ENCODE results near the gene TNFAIP8. TPM values are rescaled to one million over a fixed set of nuclear protein-coding genes. Genes with fewer than 3 reads are reported as not detected.

The TNFAIP8 gene
- total and polyA plus RNA-seq, 10 of the 15 experiments (the other 5 are each of a cell fraction or from before 2014, with no cell fraction given) = 124 to 324 (median 177) TPM

- peak overlapping the region; percentile 78; the same call in 1 of the 2 replicates for H3K4me3 ChIP-seq
- H3K9ac ChIP-seq (ENCODE audit: control insufficient read depth, insufficient read depth, low read length) = peak overlapping the region; percentile 55
- peaks cover 61% of the 10 kb centered on the region for H3K4me1 ChIP-seq (ENCODE audit: control insufficient read depth, insufficient read depth, low read length)
- 0 out of 2 replicates have a peak, but pooled peaks have one; percentile 52 for TF ChIP-seq ZNF384 (IDR thresholded peaks at IDR 0.05; ENCODE audit: borderline replicate concordance, low read depth, low read length)
- TF ChIP-seq, protein P1, sequence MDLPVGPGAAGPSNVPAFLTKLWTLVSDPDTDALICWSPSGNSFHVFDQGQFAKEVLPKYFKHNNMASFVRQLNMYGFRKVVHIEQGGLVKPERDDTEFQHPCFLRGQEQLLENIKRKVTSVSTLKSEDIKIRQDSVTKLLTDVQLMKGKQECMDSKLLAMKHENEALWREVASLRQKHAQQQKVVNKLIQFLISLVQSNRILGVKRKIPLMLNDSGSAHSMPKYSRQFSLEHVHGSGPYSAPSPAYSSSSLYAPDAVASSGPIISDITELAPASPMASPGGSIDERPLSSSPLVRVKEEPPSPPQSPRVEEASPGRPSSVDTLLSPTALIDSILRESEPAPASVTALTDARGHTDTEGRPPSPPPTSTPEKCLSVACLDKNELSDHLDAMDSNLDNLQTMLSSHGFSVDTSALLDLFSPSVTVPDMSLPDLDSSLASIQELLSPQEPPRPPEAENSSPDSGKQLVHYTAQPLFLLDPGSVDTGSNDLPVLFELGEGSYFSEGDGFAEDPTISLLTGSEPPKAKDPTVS (IDR thresholded peaks at IDR 0.05; ENCODE audit: low read depth, low read length) = no peak
- no peak for ATAC-seq
- RAD21 ChIA-PET (ENCODE audit: unreplicated experiment) = interaction anchor here (0.6 to 18.7 kb wide), 12 partner anchors 16 to 101 kb away, joined by 3 to 501 read pairs (median 10); partner anchors contain the start of gene TNFAIP8
- POLR2A ChIA-PET = interaction anchor here (0.6 to 20.9 kb wide), 9 partner anchors 16 to 421 kb away, joined by 3 to 657 read pairs (median 7); partner anchors contain the start of gene TNFAIP8
- peak overlapping the region; percentile 99 for H3K4me2 ChIP-seq (ENCODE audit: control insufficient read depth, insufficient read depth)
- in situ Hi-C loops (cut with MboI) (no loop called here), intact Hi-C loops (cut with micrococcal nuclease; ENCODE audit: unreplicated experiment) (loop anchor here (5.0 to 10.0 kb wide), 2 partner anchors 267 to 315 kb away; partner anchors contain the start of gene DMXL1)
- FAIRE-seq = no peak
- H3K79me2 ChIP-seq (ENCODE audit: control insufficient read depth, insufficient read depth, low read length) = peaks cover 99% of the 10 kb centered on the region
- no peak overlapping the region for H2AFZ ChIP-seq (ENCODE audit: control insufficient read depth, low read depth, low read length)
- H3K27ac ChIP-seq (ENCODE audit: control insufficient read depth, insufficient read depth) = peak overlapping the region; percentile 100
- no TSS peak for BruUV-seq (replicated peaks)
- SMC1A ChIA-PET (ENCODE audit: uncharacterized antibody, unreplicated experiment) = interaction anchor here (0.7 to 34.8 kb wide), 13 partner anchors 13 to 310 kb away, joined by 3 to 1117 read pairs (median 6); partner anchors contain the start of gene TNFAIP8
- H4K20me1 ChIP-seq (ENCODE audit: control insufficient read depth, insufficient read depth) = peaks cover 3% of the 10 kb centered on the region
- H3K27me3 ChIP-seq (replicated peaks in 1 of 2; ENCODE audit: control insufficient read depth in 2 of 2, insufficient read depth in 2 of 2, low read length in 1 of 2) = no peaks in the 10 kb centered on the region
- CTCF ChIA-PET = interaction anchor here (0.9 to 20.3 kb wide), 11 partner anchors 9 to 309 kb away, joined by 3 to 261 read pairs (median 4); partner anchors contain the start of gene TNFAIP8
- H3K36me3 ChIP-seq (ENCODE audit: control insufficient read depth in 2 of 2, insufficient read depth in 2 of 2, low read length in 1 of 2) = peaks cover 0 to 4% of the 10 kb centered on the region in 2 experiments; a peak in 1 of 4 replicates
- H3K9me3 ChIP-seq (replicated peaks; ENCODE audit: control insufficient read depth, insufficient read depth, low read length) = no peaks in the 10 kb centered on the region
- DNase-seq (ENCODE audit: low read depth, low spot score) = no peak
- WGBS (ENCODE audit: insufficient coverage, insufficient replicate concordance, low lambda C conversion rate, missing lambda C conversion rate) = 50% methylated on average over 2 of the region's 2 CpGs
Measured at GRCh38 chr5:119339344-119339743, 16.5 kb upstream of the TNFAIP8 start.

GRCh38 chr5:119339965-119340364 is 15.9 kb upstream of the TNFAIP8 start:
- intact Hi-C loops (cut with micrococcal nuclease; ENCODE audit: unreplicated experiment) = loop anchor here (1.0 to 10.0 kb wide), 7 partner anchors 14 to 315 kb away; partner anchors contain the start of gene DMXL1
- POLR2A ChIA-PET = interaction anchor here (0.6 to 20.9 kb wide), 14 partner anchors 9 to 269 kb away, joined by 3 to 657 read pairs (median 6); partner anchors contain the start of genes DMXL1 and TNFAIP8
- 0% methylated on average over 4 of the region's 4 CpGs for WGBS (ENCODE audit: insufficient coverage, insufficient replicate concordance, low lambda C conversion rate, missing lambda C conversion rate)
- Histone ChIP-seq H3K4me1 (ENCODE audit: control insufficient read depth, insufficient read depth, low read length) (peaks cover 65% of the 10 kb centered on the region), H3K4me2 (ENCODE audit: control insufficient read depth, insufficient read depth) (peak overlapping the region; percentile 99), H3K9ac (ENCODE audit: control insufficient read depth, insufficient read depth, low read length) (peak overlapping the region; percentile 90), H3K27ac (ENCODE audit: control insufficient read depth, insufficient read depth) (peak overlapping the region; percentile 100), H3K27me3 (replicated peaks in 1 of 2; ENCODE audit: control insufficient read depth in 2 of 2, insufficient read depth in 2 of 2, low read length in 1 of 2) (no peaks in the 10 kb centered on the region), H3K4me3 (peak overlapping the region; percentile 78), H4K20me1 (ENCODE audit: control insufficient read depth, insufficient read depth) (peaks cover 3% of the 10 kb centered on the region), H3K9me3 (replicated peaks; ENCODE audit: control insufficient read depth, insufficient read depth, low read length) (no peaks in the 10 kb centered on the region), H3K79me2 (ENCODE audit: control insufficient read depth, insufficient read depth, low read length) (peaks cover 99% of the 10 kb centered on the region), H3K36me3 (ENCODE audit: control insufficient read depth in 2 of 2, insufficient read depth in 2 of 2, low read length in 1 of 2) (peaks cover 0 to 4% of the 10 kb centered on the region in 2 experiments; a peak in 1 of 4 replicates), H2AFZ (ENCODE audit: control insufficient read depth, low read depth, low read length) (no peak overlapping the region)
- RAD21 ChIA-PET (ENCODE audit: unreplicated experiment) = interaction anchor here (0.9 to 18.7 kb wide), 15 partner anchors 16 to 352 kb away, joined by 4 to 501 read pairs (median 6); partner anchors contain the start of genes DTWD2 and TNFAIP8
- SMC1A ChIA-PET (ENCODE audit: uncharacterized antibody, unreplicated experiment) = interaction anchor here (0.7 to 34.8 kb wide), 11 partner anchors 15 to 319 kb away, joined by 3 to 1117 read pairs (median 8); partner anchors contain the start of gene TNFAIP8
- CTCF ChIA-PET = interaction anchor here (1.0 to 20.3 kb wide), 11 partner anchors 15 to 318 kb away, joined by 3 to 261 read pairs (median 5); partner anchors contain the start of gene TNFAIP8
- TSS peak; percentile 86 for BruUV-seq (replicated peaks)
- in situ Hi-C loops (cut with MboI) = no loop called here
- FAIRE-seq = peak; percentile 7
- DNase-seq (ENCODE audit: low read depth, low spot score) = no peak
- peak; percentile 21 for ATAC-seq
- TF ChIP-seq RUNX3 (IDR thresholded peaks at IDR 0.05; ENCODE audit: low read length) = peak; percentile 54
- TF ChIP-seq YY1 (IDR thresholded peaks at IDR 0.05; ENCODE audit: low read depth, low read length) = peak; percentile 66; the same call in 1 of the 2 replicates
- peak; percentile 51; the same call in 1 of the 2 replicates for TF ChIP-seq CHD1 (IDR thresholded peaks at IDR 0.05; ENCODE audit: low read depth, low read length)
- TF ChIP-seq ATF3 (IDR thresholded peaks at IDR 0.05; ENCODE audit: borderline replicate concordance, extremely low read depth, low read depth, low read length) = no peak
- TF ChIP-seq MYB (IDR thresholded peaks at IDR 0.05; ENCODE audit: borderline replicate concordance, low read depth, low read length) = no peak
- TF ChIP-seq, protein P2, sequence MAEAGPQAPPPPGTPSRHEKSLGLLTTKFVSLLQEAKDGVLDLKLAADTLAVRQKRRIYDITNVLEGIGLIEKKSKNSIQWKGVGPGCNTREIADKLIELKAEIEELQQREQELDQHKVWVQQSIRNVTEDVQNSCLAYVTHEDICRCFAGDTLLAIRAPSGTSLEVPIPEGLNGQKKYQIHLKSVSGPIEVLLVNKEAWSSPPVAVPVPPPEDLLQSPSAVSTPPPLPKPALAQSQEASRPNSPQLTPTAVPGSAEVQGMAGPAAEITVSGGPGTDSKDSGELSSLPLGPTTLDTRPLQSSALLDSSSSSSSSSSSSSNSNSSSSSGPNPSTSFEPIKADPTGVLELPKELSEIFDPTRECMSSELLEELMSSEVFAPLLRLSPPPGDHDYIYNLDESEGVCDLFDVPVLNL (IDR thresholded peaks at IDR 0.05; ENCODE audit: low read depth, low read length) = no peak
- no peak for TF ChIP-seq HDAC6 (IDR thresholded peaks at IDR 0.05; ENCODE audit: unreplicated experiment)
- no peak for TF ChIP-seq MTA2 (IDR thresholded peaks at IDR 0.05; ENCODE audit: low read depth)
- TF ChIP-seq ZNF24 (IDR thresholded peaks at IDR 0.05) = no peak
- TF ChIP-seq DPF2 (IDR thresholded peaks at IDR 0.05) = no peak
- TF ChIP-seq POLR2AphosphoS5 (IDR thresholded peaks at IDR 0.05; ENCODE audit: low read length) = no peak

Measured in GM12878 (cell line).